Left renal cortex interstitium (tissue), 4 donors: ENCODE data around the gene LRP1B. TPM values are rescaled to one million over a fixed set of nuclear protein-coding genes. Genes with fewer than 3 reads are reported as not detected.

Source experiments
- DNase-seq, 4 donors: peaks; one replicate each; pipeline ENCODE4 v3.0.0-alpha.2; 2013; ENCODE audit warnings: low read depth in 4 of 4, low spot score in 2 of 4, missing footprints in 1 of 4
- polyA plus RNA-seq, 4 donors: library from polyadenylated mRNA; unstranded; fragments of 120-200 nt; gene quantifications; one replicate each; pipeline ENCODE4 v1.2.1, GENCODE V29; 2013; ENCODE audit not compliant: insufficient read length in 4 of 4

The LRP1B gene
- polyA plus RNA-seq, 4 donors, result 0.82 to 0.99 (median 0.93) TPM

DNA sequence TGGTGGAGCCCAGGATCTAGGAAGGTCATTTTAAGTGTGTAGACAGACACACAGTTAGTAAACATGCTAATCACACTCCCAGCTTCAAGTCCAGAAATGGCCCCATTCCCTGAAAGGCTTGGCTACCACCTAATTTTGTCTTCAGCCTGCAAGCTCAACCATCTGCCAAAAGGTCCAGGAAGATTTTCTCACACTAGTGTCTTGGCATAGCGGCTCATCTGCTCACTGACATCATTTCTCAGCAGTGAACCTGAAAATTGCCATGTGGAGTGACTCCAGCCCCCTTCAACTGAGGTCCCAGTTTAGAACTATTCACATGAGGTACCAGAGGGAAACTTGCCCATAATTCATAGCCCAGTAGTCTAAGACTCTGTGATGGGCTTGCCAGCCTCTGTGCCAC lies 748.9 kb downstream of the LRP1B start:
- DNase-seq, result no peak

DNA sequence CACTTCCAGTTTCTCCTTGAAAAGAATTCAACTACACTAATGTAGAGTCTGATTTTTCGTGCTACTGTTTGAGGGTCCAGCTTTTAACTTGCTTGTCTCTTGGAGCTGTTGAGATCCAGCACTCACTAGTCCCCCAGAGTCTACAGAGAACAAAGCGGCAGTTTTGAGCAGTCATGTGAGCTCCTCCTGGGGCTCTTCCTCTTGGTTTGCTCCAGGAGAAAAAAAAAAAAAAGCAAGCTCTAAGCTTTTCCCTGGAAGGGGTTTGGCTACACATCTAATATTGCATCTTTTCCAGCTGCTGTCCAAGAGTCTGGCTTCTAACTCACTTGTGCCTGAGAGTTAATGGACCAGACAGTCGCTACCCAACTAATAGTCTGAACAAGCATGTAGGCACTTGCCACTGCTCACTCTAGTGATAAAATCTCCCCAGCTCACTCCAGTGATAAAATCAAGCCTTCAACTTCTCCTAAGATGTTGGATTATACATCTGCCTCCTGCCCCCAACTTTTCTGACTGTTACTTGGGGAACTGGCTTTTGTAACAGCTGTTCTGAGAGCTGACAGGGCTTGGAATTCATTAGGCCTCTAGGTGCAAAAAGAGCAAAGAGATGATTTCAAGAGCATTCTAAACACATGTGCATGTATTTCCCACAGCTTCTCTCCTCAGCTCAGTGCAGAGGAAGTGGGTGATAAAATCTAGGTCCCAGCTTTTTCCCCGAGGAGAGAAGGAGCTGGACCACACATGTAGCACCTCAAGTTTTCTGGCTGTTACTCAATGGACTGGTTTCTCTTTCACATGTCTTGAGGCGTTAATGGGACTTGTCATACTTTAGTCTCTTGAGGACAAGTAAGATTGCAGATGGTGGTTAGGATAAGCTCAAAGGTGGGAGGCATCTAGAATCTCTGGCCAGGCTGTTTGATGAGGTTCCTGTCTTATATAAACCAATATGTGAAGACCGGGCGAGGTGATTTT lies 750.5 kb downstream of the LRP1B start:
- DNase-seq, result no peak

DNA sequence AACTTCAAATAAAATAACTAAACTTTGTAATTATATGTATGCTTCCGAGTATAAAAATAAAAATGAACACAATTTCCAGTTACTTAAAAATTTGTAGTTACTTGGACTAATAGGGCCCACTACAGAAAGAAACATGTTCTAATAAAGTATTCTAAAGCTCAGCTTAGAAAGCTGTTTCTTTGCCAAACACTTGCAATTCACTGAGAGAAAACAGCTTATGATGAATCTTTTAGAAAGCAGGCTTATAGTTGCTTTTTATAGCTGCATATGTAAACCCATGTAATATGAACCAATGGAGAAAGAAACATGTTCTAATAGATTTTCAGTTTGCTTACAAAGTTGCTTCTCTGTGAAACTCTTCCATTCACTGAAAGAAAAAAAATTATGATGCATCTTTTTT lies 766.0 kb downstream of the LRP1B start:
- no peak for DNase-seq

DNA sequence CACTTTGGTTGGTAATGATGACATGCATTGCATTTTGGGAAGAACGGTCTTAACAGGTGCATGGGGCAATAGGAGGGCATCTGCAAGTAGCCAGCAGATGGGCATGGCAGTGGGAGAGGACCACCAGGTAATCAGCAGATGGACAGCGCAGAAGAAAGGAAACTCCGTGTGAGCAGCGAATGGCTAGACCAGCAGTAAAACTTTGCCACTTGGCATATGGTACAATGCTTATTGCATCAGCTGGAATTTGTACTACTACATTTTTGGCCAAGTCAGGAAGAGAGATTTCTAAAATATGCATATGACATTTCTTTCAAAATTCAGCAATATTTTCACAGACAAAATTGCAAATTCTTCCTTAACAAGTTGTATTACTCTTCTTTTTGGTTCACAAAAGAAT lies 768.5 kb downstream of the LRP1B start:
- no peak for DNase-seq

DNA sequence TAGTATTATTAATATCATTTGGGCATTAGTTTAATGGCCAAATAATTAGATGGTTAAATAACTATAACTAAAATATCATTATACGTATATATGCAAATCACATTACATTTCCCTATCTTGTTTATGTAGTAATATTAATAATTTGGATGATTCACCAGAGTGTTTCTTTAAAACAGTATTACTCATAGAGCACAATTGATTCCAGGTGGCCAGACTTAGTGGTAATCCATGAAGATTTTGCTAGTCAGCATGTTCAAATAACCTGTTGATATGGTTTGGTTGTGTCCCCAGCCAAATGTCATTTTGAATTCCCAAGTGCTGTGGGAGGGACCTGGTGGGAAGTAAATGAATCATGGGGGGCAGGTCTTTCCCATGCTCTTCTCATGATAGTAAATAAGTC lies 782.3 kb downstream of the LRP1B start:
- no peak for DNase-seq

DNA sequence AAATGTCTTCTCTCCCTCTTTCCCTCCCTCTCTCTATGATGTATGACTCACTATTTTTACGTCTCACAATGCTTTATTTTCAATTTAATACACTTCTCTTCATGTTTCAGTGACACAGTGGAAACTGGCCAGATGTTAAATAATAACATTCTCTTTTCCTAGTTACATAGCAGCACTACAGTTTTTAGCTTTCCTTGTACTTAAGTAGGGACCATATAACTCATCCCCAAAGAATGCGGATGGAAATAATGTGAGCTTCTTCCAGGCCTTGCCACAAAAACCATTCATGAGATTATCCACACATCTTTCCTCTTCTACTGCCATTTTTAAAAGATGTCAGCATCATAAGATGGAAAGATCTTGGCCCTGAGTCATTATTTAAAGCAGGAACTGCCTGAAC lies 789.4 kb downstream of the LRP1B start:
- DNase-seq, result no peak

DNA sequence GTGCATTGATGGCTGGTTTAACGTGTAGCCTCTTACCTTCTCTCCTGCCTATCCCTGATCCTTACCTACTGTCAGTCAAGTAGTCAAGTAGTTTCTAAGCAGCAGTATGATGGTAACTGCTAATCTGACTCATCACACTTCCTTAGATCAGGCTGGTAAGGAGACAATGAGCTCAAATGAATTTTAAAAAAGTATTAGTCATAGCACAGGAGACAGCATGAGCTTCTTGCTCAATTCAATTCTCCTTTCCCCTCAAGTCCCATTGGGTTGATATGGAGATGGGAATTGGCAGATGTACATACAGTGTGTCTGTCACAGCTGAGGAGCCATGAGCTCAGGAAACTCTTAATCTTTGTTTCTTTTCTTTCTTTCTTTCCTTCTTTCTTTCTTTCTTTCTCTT lies 799.7 kb downstream of the LRP1B start:
- DNase-seq, result no peak

DNA sequence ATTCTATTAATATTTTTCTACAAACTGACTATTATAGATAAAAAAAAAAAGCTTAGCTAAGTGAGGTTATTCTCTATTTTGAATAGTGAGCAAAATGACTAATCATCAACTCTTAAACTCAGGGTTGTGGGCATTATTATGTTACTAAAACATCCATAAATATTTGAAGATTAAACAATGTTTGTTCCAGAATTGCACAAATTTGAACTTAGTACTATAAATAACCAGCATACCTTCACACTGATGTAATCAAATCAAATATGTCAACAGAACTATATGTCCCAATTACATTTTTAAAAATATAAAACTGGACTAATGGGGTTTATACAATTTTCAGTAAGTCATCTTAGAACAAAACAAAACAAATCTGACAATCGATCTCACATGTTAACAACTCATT lies 800.9 kb downstream of the LRP1B start:
- no peak for DNase-seq

DNA sequence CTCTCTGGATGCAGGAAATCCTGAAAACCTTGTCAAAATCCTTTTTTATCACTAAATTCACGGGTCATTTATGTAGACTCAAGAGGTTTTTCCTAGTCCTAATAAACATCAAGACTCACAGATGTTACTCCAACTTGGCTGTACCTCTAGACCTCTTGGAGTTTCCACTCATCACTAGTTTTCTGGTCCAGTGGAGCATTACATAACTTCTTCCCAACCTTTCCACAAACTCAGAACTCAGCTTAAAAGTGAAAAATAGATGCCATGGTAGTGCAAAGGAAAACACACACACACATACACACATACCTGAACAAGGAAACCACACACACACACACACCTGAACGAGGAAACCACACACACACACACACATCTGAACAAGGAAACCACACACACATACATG lies 807.2 kb downstream of the LRP1B start:
- DNase-seq, result no peak

DNA sequence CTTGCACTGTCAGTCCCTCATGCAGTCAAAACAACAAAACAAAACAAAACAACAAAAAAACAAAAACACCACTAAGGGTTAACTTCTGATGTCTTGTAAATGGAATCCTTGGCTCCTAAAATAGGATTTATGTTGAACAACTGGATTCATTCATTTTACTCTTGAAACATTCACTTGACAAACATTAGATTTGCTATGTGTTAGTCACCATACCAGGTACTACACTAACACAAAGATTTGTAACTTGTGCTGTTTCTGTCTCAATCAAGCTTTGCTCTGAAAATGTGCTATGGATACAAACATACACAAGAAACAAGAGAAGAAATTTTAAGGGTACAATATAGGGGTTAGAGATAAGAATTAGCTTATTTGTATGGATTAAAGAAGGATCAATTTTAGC lies 812.8 kb downstream of the LRP1B start:
- no peak for DNase-seq

DNA sequence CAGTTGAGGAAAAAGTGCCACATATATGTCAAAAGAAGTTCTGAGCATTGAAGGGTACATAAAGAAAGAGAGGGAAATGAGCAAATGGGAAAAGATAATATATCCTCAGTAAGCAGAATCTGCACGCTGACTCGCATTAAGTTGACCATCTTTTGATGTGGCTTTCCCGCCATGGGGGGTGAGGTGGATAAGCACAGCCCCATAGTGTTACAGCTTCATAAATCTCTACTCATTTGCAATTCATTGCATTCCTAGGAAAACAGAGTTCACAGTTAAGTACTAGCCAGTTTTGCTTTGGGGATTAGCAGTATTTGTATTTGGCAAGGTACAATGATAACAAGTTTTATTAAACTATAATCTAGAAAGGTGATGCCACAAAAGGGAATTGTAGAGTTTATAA lies 814.2 kb downstream of the LRP1B start:
- DNase-seq, result no peak

DNA sequence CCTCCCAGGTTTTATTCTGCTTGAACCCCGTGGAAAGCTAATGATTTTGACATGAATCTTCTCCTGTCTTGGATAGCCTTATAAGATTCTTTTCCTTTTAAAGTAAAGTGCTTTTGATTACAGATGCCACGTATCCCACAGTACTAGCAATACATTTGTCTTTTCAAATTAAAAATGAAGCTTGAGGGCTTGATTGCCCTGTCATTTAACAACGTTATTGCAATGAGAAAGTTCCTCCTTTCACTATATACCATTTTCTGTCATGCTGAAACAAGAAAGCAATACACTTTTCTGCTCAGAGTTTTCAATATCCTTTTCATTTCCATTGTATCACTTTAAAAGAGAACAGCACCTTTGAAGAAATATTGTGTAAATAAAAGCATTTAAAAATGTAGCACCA lies 814.7 kb downstream of the LRP1B start:
- no peak for DNase-seq

DNA sequence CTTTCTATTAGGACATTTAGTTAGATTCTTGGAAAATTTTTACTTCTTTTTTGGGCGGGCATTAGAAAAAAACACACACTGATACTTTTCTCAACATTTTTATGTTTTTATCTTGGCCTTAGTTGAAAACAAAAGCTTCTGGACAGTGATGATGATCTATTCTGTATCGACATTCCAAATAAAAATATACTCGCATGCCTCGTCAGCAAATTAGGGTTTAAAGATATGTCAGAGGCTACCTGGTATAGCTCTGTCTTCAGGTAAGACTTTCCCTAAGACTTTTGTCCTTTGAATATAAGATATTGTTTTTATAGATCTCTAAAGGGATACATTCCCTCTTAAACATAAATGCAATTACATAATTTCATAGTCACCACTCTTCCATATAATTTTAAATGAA lies 816.8 kb downstream of the LRP1B start:
- DNase-seq, result no peak

DNA sequence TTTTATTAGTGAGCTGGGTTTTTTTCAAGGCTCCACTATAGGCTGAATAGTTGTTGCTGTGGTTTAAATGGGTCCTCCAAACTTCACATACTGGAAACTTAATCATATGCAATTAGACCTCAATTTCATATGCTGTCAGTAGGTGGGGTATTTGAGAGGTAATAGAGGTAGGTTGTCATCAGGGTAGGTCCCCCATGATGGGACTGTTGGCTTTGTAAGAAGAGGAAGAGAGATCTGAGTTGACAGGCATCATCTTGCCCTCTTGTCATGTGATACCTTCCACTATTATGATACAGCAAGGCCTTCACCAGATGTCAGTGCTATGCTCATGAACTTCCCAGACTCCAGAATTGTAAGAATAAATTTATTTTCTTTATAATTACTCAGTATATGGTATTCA lies 819.4 kb downstream of the LRP1B start:
- DNase-seq, result no peak

DNA sequence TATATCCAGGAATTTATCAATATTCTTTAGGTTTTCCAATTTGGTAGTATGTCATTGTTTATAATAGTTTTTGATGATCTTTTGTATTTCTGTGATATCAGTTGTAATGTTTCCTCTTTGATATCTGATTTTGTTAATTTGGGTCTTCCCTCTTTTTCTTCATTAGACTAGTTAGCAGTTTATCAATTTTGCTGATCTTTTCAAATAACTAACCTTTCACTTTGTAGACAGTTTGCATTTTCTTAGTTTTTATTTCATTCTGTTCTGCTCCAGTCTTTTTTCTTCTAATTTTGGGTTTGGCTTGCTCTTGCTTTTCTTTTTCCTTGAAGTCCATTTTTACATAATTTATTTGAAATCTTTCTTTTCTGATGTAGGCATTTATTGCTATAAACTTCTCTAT lies 824.4 kb downstream of the LRP1B start:
- no peak for DNase-seq

DNA sequence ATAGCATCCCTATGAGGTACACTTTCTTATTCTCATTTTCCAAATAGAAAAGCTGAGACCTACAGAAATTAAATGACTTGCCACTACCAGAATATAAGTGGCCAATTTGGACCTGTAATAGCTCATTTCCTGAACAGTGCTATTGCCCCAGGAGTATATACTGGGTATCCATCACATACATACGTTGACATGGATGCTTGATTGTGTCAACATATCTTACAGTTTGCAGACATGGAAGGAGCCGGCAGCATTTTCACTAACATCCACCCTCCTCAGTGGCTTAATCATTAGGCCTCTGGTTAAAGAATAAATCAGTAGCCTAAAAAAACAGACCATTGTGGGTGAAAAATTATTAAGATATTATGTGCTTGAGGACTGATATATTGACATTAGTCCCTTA lies 829.3 kb downstream of the LRP1B start:
- no peak for DNase-seq

DNA sequence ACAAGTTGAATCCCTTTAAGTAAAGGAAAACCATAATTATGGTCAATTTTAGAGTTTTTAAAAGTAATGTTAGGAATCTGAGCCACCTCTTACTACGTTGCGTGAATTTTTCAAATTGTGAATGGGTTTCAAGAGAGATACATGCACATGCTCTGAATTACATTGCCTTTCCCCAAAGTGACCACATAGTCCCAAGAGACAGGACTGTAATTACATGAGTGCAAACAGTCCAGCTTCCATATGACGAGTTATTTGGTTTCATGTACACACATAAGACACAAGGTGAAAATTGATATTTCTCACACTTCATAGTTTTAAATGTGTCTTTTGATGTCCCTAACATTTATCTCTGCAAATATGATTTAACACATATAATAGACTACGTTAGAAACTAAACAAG lies 850.8 kb downstream of the LRP1B start:
- DNase-seq, result no peak

DNA sequence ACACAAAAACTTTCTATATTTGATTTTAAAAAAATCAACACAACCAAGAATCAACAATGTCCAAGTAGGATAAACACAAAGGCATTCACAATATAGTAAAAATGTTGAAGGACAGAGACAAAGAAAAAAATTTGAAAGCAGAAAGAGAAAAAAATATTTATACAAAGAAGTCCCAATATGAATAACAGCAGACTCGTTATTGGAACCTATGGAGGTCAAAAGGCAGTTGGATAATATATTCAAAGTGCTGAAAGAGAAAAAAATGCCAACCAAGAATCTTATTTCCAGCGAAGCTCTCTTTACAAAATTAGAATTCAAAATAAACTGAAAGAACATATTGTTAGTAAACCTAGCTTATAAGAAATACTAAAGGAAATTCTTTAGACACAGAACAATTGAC lies 859.5 kb downstream of the LRP1B start:
- no peak for DNase-seq

DNA sequence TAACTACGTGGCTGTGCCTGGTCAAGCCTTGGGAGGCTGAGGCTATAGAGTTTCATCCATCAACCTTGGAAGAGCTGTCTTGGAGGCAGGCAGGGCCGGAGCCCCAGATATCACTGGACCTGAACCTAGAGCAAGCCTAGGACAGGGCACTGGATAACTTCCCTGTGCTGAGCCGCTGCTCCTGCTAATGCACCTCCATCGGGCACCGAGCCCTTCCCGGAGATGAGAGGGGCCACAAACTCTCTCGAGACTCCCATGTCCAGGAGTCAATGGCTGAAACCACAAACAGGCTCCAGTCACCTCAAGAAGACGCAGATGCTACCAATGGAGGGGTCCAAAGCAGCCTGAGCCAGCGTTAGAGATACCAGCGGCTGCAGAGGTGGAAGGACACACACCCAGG lies 866.0 kb downstream of the LRP1B start:
- DNase-seq, result no peak

DNA sequence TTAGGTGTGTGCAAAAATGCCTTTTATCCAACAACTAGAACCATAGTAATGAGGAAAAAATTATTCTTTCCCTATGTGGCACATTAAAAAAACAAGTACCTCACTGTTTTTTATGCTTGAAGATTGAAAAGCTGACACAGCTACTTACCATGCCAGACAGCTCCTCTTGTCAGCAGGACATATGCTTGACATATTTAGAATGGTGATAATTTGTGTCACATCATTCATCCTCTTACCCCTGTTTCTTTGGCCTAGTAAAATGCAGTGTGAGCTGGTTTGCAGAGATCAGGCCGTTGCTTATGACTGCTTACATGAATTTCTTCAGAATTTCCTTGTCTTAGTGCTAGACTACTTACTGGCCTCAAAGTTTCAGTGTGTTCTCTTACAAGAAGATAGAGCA lies 869.9 kb downstream of the LRP1B start:
- DNase-seq, result no peak

DNA sequence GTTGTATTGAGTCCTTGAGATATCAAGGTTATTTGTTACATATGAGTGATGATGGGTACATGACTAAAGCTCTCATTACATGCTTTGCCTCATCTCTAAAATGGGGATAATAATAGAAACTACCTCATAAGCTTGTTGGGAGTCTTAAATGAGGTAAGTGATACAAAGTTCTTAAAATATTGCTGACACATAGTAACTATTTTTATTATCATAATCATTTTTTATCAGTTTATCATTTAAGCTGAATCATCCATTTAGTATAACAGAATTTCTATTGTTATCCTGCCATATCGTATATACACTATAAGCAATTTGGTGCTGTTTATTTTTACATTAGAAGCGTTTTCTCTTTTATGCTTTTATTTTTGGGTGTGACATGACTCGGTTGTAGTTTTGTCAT lies 871.1 kb downstream of the LRP1B start:
- no peak for DNase-seq

DNA sequence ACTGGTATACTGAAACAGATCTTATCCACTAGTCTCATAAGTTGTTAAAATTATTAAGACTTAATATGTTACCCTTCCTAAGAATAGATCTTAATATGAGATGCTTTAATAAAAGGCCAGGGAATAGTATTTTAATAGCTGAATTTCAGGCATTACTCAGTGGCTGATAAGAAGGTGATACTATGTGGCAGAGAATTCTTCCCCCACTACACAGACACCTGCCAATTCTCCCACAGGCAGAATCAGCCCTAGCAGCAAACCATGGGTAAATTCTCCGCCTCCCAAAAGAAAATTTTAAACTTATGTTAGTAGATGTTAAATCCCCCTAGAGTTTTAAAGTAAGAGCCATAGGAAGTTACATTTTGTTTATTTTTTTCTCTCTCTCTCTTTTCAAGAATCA lies 888.8 kb downstream of the LRP1B start:
- no peak for DNase-seq

DNA sequence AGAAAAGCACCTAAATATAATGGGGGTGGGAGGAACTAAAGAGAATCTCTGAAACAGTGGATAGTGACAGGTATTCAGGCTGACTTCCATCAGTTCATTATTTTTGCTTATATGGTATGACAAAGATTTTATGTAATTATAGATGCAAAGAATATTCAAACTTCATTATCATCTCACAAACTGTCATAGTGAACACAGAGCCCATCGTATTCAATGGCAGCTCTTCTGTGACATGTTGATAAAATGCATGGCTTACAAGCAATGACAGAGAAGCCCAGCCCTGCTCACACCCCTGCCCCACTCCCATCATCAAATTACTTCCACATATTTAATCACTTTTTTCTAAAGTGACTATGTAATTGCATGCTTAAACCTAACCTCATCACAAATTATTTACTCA lies 904.3 kb downstream of the LRP1B start:
- no peak for DNase-seq
